Measurements from ENCODE around the gene BTN1A1.

DNA sequence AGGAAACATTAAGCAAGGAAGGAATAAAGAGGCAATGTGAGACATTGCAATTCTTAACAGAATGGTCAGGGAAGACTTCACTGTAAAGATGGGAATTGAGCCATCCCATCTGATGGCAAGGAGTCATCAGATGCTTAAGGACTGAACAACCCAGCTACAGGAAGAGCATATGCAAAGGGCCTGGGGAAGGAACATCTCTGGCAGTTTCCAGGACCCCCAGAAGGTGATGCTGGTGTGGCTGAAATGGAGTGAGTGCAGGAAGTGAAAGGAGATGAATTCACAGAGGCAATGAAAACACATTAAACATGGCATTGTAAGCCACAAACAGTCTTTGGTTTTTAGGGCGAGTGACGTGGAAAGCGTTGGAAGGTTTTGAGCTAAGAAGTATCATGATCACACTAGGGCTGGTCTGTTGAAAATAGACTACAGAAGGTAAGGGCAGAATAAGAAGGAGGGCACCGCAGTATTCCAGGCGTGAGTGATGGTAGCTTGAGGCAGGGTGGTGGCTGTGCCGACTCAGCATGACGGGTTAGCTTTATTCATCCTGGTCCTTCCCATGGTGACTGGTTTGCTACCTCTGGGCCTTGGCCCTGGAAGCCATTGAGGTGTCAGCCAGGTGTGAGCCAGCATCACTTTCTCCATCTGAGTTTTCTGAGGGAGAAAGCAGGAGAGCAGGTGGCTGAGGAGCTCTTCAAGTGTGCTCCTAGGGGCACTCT, 35.5 kb upstream of the BTN1A1 start:
- TF ChIP-seq CTCF (IDR thresholded peaks at IDR 0.05) (no peak), POLR2A (IDR thresholded peaks at IDR 0.05) (no peak)
